HCT116 (cell line): ENCODE data around the gene GATAD2A. TPM values are rescaled to one million over a fixed set of nuclear protein-coding genes. Genes with fewer than 3 reads are reported as not detected.

Experiments used
- ATAC-seq: fragments of 200-7000 bp; cut with Tn5 transposase; 2 replicates; pipeline ENCODE4 v1.9.1; 2020; ENCODE audit warnings: mild to moderate bottlenecking, moderate library complexity
- BruUV-seq: library from RNA; stranded (reverse); fragments of 400-500 nt; replicated peaks from 2 replicates; lab custom pipeline; 2021; lab: Mats Ljungman, UMichigan
- CTCF ChIA-PET: fragments of 300-600 bp; sonication (Branson Sonifier 250); formaldehyde crosslinking; loops from one replicate; lab custom pipeline; 2021; ENCODE audit warnings: antibody characterized with exemption; lab: Charles Lee
- POLR2A ChIA-PET: fragments of 300-600, 350-600 bp; sonication (Branson Sonifier 250); formaldehyde crosslinking; loops from one replicate; lab custom pipeline; 2021; ENCODE audit warnings: antibody characterized with exemption; lab: Charles Lee
- RAD21 ChIA-PET, 2 experiments: fragments of 300-600 bp; sonication (Branson Sonifier 250); formaldehyde crosslinking; loops; one replicate each; lab custom pipeline; 2023; ENCODE audit warnings: low total read pairs in 2 of 2; ENCODE audit not compliant: uncharacterized antibody in 2 of 2, unreplicated experiment in 2 of 2, low non-redundant PET in 1 of 2; lab: Charles Lee
- DNase-seq: peaks from one replicate; pipeline ENCODE4 v3.0.0-alpha.2; 2010; ENCODE audit warnings: low read depth, low spot score
- H2AFZ ChIP-seq: fragments of 200-600 bp; shearing (Covaris generic), sonication (generic); 2 replicates; pipeline ENCODE4 v1.6.1; 2017; ENCODE audit warnings: low read depth, mixed run types, mixed read lengths, antibody characterized with exemption, low read length; ENCODE audit not compliant: poor library complexity, severe bottlenecking
- H3K27ac ChIP-seq: 2 replicates; pipeline ENCODE4 v1.5.1; 2012; ENCODE audit warnings: low read depth, low read length
- H3K27me3 ChIP-seq: fragments of 200-600 bp; sonication (generic); 2 replicates; pipeline ENCODE4 v1.6.1; 2016; ENCODE audit warnings: mixed run types, low read length, mixed read lengths; ENCODE audit not compliant: insufficient read depth
- H3K36me3 ChIP-seq, 2 experiments: fragments of 200-500 bp in 1 of 2; fragments of 200-600 bp in 1 of 2; sonication (Bioruptor generic) in 1 of 2; sonication (generic) in 1 of 2; 2 replicates each; pipeline versions ENCODE4 v1.5.1 to v1.6.1; 2014 to 2016; ENCODE audit warnings: low read length in 2 of 2, inconsistent platforms in 1 of 2, mixed read lengths in 1 of 2, mixed run types in 1 of 2; ENCODE audit not compliant: insufficient read depth in 2 of 2, control insufficient read depth in 1 of 2
- H3K4me1 ChIP-seq, 2 experiments: fragments of 200-600 bp in 1 of 2; sonication (generic) in 1 of 2; 2 replicates each; pipeline versions ENCODE4 v1.5.1 to v1.6.1; 2012 to 2017; ENCODE audit warnings: low read length in 2 of 2, inconsistent platforms in 1 of 2, mild to moderate bottlenecking in 1 of 2, mixed read lengths in 1 of 2, mixed run types in 1 of 2, moderate library complexity in 1 of 2; ENCODE audit not compliant: insufficient read depth in 2 of 2, control insufficient read depth in 1 of 2
- H3K4me2 ChIP-seq: fragments of 200-600 bp; sonication (generic); 2 replicates; pipeline ENCODE4 v1.6.1; 2017; ENCODE audit warnings: mixed run types, low read length, mixed read lengths
- H3K4me3 ChIP-seq, 2 experiments: fragments of 200-600 bp in 1 of 2; sonication (generic) in 1 of 2; replicated peaks in 1 of 2; 2 replicates each; pipeline ENCODE4 v1.5.1; 2011 to 2016; ENCODE audit warnings: low read length in 2 of 2, control low read depth in 1 of 2, low read depth in 1 of 2, mild to moderate bottlenecking in 1 of 2, mixed read lengths in 1 of 2, mixed run types in 1 of 2
- H3K79me2 ChIP-seq: fragments of 200-600 bp; sonication (generic); 2 replicates; pipeline ENCODE4 v1.6.1; 2017; ENCODE audit warnings: mild to moderate bottlenecking, mixed run types, low read length, moderate library complexity, mixed read lengths; ENCODE audit not compliant: insufficient read depth
- H3K9ac ChIP-seq: fragments of 200-600 bp; sonication (generic); 2 replicates; pipeline ENCODE4 v1.6.1; 2016; ENCODE audit warnings: low read length, mixed read lengths
- H3K9me2 ChIP-seq: fragments of 200-600 bp; sonication (generic), shearing (Covaris generic); 2 replicates; pipeline ENCODE4 v1.6.1; 2017; ENCODE audit warnings: mixed run types, mild to moderate bottlenecking, moderate library complexity; ENCODE audit not compliant: insufficient read depth
- H3K9me3 ChIP-seq, 2 experiments: fragments of 200-500 bp in 1 of 2; fragments of 200-600 bp in 1 of 2; sonication (Bioruptor generic) in 1 of 2; sonication (generic) in 1 of 2; 2 replicates each; pipeline ENCODE4 v1.6.1; 2014 to 2017; ENCODE audit warnings: low read length in 2 of 2, mixed read lengths in 2 of 2, inconsistent platforms in 1 of 2, low read depth in 1 of 2, mild to moderate bottlenecking in 1 of 2, mixed run types in 1 of 2, moderate library complexity in 1 of 2; ENCODE audit not compliant: control insufficient read depth in 1 of 2, insufficient read depth in 1 of 2
- H4K20me1 ChIP-seq: fragments of 200-600 bp; sonication (generic), shearing (Covaris generic); 2 replicates; pipeline ENCODE4 v1.6.1; 2017; ENCODE audit warnings: mixed run types, mild to moderate bottlenecking, moderate library complexity; ENCODE audit not compliant: insufficient read depth
- CBX3 ChIP-seq: IDR thresholded peaks from 2 replicates; pipeline ENCODE4 v1.6.1; 2012; ENCODE audit warnings: low read depth
- CEBPB ChIP-seq: IDR thresholded peaks from 2 replicates; pipeline ENCODE4 v1.6.1; 2012; ENCODE audit warnings: low read depth
- POLR2AphosphoS5 ChIP-seq: IDR thresholded peaks from 2 replicates; pipeline ENCODE4 v1.6.1; 2011; ENCODE audit warnings: mild to moderate bottlenecking, low read depth, low read length, moderate library complexity
- RAD21 ChIP-seq: IDR thresholded peaks from 2 replicates; pipeline ENCODE4 v1.6.1; 2012; ENCODE audit warnings: low read depth, mild to moderate bottlenecking
- SIN3A ChIP-seq: IDR thresholded peaks from 2 replicates; pipeline ENCODE4 v1.6.1; 2012; ENCODE audit warnings: low read depth
- TCF7L2 ChIP-seq: IDR thresholded peaks from 2 replicates; pipeline ENCODE4 v1.7.0; 2011; ENCODE audit warnings: borderline replicate concordance, inconsistent platforms; ENCODE audit not compliant: insufficient read depth, insufficient read length; ENCODE audit errors: extremely low read depth
- ZFX ChIP-seq: fragments of 450-650 bp; IDR thresholded peaks from 2 replicates; pipeline ENCODE4 v1.6.1; 2017
- ZNF274 ChIP-seq: fragments of 200-500 bp; sonication (Bioruptor generic); IDR thresholded peaks from 2 replicates; pipeline ENCODE4 v1.6.1; 2014; ENCODE audit warnings: mild to moderate bottlenecking, low read depth, low read length, inconsistent platforms
- intact Hi-C: fragments of 100-400 bp; cut with micrococcal nuclease; formaldehyde crosslinking; loops from 2 replicates; pipeline ENCODE4 v1.10.0; 2022
- total RNA-seq: library from RNA; stranded (reverse); gene quantifications from one replicate; pipeline ENCODE4 v1.2.1, GENCODE V29; 2021; ENCODE audit not compliant: unreplicated experiment
- TF ChIP-seq, protein P1 (sequence below), 3 experiments: fragments of 200-600 bp in 1 of 3; sonication (generic) in 1 of 3; IDR thresholded peaks in 2 of 3; conservative IDR thresholded peaks in 1 of 3; 2 replicates each; pipeline ENCODE4 v1.5.1; 2012 to 2017; ENCODE audit warnings: low read depth in 2 of 3, low read length in 2 of 3, antibody characterized with exemption in 1 of 3, borderline replicate concordance in 1 of 3, control low read depth in 1 of 3, mild to moderate bottlenecking in 1 of 3, mixed read lengths in 1 of 3, mixed run types in 1 of 3, moderate library complexity in 1 of 3; ENCODE audit not compliant: insufficient read depth in 1 of 3
- TF ChIP-seq, protein P2 (sequence below): IDR thresholded peaks from 2 replicates; pipeline ENCODE4 v1.6.1; 2012

The GATAD2A gene
- total RNA-seq, 1 experiment from 2014 or later, result 130 TPM

DNA sequence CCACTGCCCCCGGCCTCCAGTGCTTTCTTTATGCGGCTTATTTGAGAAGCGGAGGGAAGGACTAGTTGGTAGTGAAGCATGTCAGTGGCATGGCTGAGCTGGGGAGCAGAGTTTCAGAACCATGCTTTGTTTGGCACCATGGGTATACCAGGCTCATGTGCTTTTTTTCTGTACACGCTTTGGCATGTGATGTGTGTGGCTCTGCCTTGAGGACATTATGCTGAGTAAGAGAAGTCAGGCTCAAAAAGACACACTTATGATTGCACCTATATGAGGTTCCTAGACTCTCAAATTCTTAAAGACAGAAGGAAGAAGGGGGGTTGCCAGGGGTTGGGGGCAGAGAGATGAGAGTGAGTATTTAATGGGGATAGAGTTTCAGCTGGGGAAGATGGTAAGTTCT is 21.3 kb downstream of the GATAD2A start (continued):
- TF ChIP-seq, protein P1, sequence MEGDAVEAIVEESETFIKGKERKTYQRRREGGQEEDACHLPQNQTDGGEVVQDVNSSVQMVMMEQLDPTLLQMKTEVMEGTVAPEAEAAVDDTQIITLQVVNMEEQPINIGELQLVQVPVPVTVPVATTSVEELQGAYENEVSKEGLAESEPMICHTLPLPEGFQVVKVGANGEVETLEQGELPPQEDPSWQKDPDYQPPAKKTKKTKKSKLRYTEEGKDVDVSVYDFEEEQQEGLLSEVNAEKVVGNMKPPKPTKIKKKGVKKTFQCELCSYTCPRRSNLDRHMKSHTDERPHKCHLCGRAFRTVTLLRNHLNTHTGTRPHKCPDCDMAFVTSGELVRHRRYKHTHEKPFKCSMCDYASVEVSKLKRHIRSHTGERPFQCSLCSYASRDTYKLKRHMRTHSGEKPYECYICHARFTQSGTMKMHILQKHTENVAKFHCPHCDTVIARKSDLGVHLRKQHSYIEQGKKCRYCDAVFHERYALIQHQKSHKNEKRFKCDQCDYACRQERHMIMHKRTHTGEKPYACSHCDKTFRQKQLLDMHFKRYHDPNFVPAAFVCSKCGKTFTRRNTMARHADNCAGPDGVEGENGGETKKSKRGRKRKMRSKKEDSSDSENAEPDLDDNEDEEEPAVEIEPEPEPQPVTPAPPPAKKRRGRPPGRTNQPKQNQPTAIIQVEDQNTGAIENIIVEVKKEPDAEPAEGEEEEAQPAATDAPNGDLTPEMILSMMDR (IDR thresholded peaks at IDR 0.05 in 2 of 3, conservative IDR thresholded peaks at IDR 0.05 in 1 of 3; ENCODE audit: borderline replicate concordance in 1 of 3, insufficient read depth in 1 of 3, low read depth in 2 of 3, low read length in 2 of 3), result no peak
- TF ChIP-seq ZNF274, result no peak
- TF ChIP-seq POLR2AphosphoS5, result no peak

DNA sequence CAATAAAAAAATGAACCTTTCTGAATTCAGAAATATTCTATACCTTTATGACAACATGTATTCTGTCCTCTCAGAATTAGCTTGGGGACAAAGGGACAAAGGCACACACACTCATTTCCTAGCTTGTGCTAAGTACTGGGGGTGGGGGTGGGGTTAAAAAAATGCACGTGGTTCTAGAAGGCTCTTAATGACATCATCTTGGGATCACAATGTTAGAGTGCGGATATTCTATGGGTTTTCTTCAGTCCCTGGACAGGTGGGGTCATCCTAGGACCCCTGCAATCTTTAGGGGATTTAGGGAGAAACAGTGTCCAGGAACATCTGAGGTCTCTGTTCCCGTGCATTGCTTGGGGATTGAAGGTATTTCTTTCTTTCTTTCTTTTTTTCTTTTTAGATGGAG is 21.8 kb downstream of the GATAD2A start:
- RAD21 ChIA-PET, result no interaction called here
- Histone ChIP-seq H3K27me3 (no peaks in the 10 kb centered on the region), H3K4me2 (no peak overlapping the region), H3K9me2 (no peaks in the 10 kb centered on the region), H3K4me1 (no peaks in the 10 kb centered on the region), H3K9ac (no peak overlapping the region), H4K20me1 (peaks cover 14% of the 10 kb centered on the region; the same call in 1 of the 2 replicates), H2AFZ (no peak overlapping the region), H3K27ac (no peak overlapping the region), H3K36me3 (peaks cover 0 to 4% of the 10 kb centered on the region in 2 experiments; a peak in 1 of 4 replicates), H3K9me3 (no peaks in the 10 kb centered on the region), H3K4me3 (no peak overlapping the region), H3K79me2 (peaks cover 99% of the 10 kb centered on the region)
- no peak for DNase-seq
- BruUV-seq, result no TSS peak
- intact Hi-C loops, result no loop called here
- no peak for TF ChIP-seq ZNF274
- TF ChIP-seq, protein P2, sequence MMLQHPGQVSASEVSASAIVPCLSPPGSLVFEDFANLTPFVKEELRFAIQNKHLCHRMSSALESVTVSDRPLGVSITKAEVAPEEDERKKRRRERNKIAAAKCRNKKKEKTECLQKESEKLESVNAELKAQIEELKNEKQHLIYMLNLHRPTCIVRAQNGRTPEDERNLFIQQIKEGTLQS, result no peak
- TF ChIP-seq SIN3A, result no peak
- no peak for TF ChIP-seq RAD21
- TF ChIP-seq POLR2AphosphoS5, result no peak
- no peak for TF ChIP-seq CEBPB
- no peak for TF ChIP-seq TCF7L2
- TF ChIP-seq CBX3, result no peak
- no peak for TF ChIP-seq ZFX
- ATAC-seq, result no peak
- POLR2A ChIA-PET, result interaction anchor here (0.5 kb wide), 1 partner anchor 36 kb away, joined by 5 read pairs; no protein-coding TSS in a partner anchor
- CTCF ChIA-PET, result no interaction called here
